Panc1 (cell line): ENCODE data around the gene GRM1. TPM values are rescaled to one million over a fixed set of nuclear protein-coding genes. Genes with fewer than 3 reads are reported as not detected.

ENCODE experiments used
- ATAC-seq: fragments of 200-7000 bp; cut with Tn5 transposase; 2 replicates; pipeline ENCODE4 v1.9.1; 2020; ENCODE audit warnings: mild to moderate bottlenecking, moderate library complexity
- BruUV-seq: library from RNA; stranded (reverse); fragments of 400-500 nt; replicated peaks from 2 replicates; lab custom pipeline; 2021; lab: Mats Ljungman, UMichigan
- CTCF ChIA-PET: fragments of 300-600 bp; sonication (Branson Sonifier 250); formaldehyde crosslinking; loops from one replicate; lab custom pipeline; 2022; ENCODE audit warnings: antibody characterized with exemption; lab: Charles Lee
- POLR2A ChIA-PET: fragments of 300-600 bp; sonication (Branson Sonifier 250); formaldehyde crosslinking; loops from one replicate; lab custom pipeline; 2022; ENCODE audit warnings: antibody characterized with exemption; lab: Charles Lee
- DNase-seq: peaks from one replicate; pipeline ENCODE4 v3.0.0-alpha.2; 2010; ENCODE audit warnings: low read depth, low spot score
- H3K27ac ChIP-seq: 2 replicates; pipeline ENCODE4 v1.5.1; 2011; ENCODE audit warnings: mild to moderate bottlenecking, low read length, inconsistent platforms
- H3K27me3 ChIP-seq: fragments of 200-500 bp; sonication (Bioruptor generic); 2 replicates; pipeline ENCODE4 v1.6.0; 2014; ENCODE audit warnings: low read length, inconsistent platforms; ENCODE audit not compliant: control insufficient read depth, insufficient read depth
- H3K36me3 ChIP-seq: fragments of 200-500 bp; sonication (Bioruptor generic); 2 replicates; pipeline ENCODE4 v1.5.1; 2014; ENCODE audit warnings: inconsistent platforms, mild to moderate bottlenecking, low read length, moderate library complexity; ENCODE audit not compliant: control insufficient read depth, insufficient read depth
- H3K4me1 ChIP-seq: 2 replicates; pipeline ENCODE4 v1.5.1; 2011; ENCODE audit warnings: inconsistent platforms, mild to moderate bottlenecking, low read length, moderate library complexity; ENCODE audit not compliant: control insufficient read depth, insufficient read depth
- H3K4me3 ChIP-seq, 2 experiments: 2 replicates each; pipeline ENCODE4 v1.5.1; 2011 to 2012; ENCODE audit warnings: low read depth in 2 of 2, low read length in 2 of 2, mild to moderate bottlenecking in 2 of 2, inconsistent platforms in 1 of 2, moderate library complexity in 1 of 2
- H3K9me3 ChIP-seq: fragments of 200-500 bp; sonication (Bioruptor generic); 2 replicates; pipeline ENCODE4 v1.5.1; 2014; ENCODE audit warnings: low read depth, mild to moderate bottlenecking, inconsistent platforms, low read length, moderate library complexity; ENCODE audit not compliant: control insufficient read depth, insufficient read depth
- CTCF ChIP-seq: fragments of 450-650 bp; IDR thresholded peaks from 2 replicates; pipeline ENCODE4 v1.5.1; 2017; ENCODE audit warnings: mild to moderate bottlenecking
- POLR2AphosphoS5 ChIP-seq: IDR thresholded peaks from 2 replicates; pipeline ENCODE4 v1.6.1; 2012; ENCODE audit warnings: mild to moderate bottlenecking, low read depth, low read length, moderate library complexity
- REST ChIP-seq, 2 experiments: IDR thresholded peaks; 2 replicates each; pipeline ENCODE4 v1.6.1; 2011 to 2012; ENCODE audit warnings: low read depth in 2 of 2, control low read depth in 1 of 2, low read length in 1 of 2, mild to moderate bottlenecking in 1 of 2, moderate library complexity in 1 of 2; ENCODE audit not compliant: insufficient read depth in 1 of 2
- SIN3A ChIP-seq: IDR thresholded peaks from 2 replicates; pipeline ENCODE4 v1.6.1; 2012; ENCODE audit warnings: low read depth, mild to moderate bottlenecking, low read length, moderate library complexity, borderline replicate concordance; ENCODE audit not compliant: insufficient read depth
- TCF7L2 ChIP-seq: IDR thresholded peaks from 2 replicates; pipeline ENCODE4 v1.6.1; 2011; ENCODE audit warnings: mild to moderate bottlenecking, low read depth, low read length, inconsistent platforms
- in situ Hi-C: cut with HindIII; loops from 2 replicates; pipeline ENCODE4 v1.10.0; 2016; ENCODE audit warnings: low sequenced_read_pairs, low pct_unique_long_range_greater_than_20kb
- intact Hi-C: fragments of 100-400 bp; cut with micrococcal nuclease; formaldehyde crosslinking; loops from one replicate; pipeline ENCODE4 v1.10.0; 2022; ENCODE audit not compliant: unreplicated experiment
- total RNA-seq: library from RNA; stranded (reverse); gene quantifications from one replicate; pipeline ENCODE4 v1.2.1, GENCODE V29; 2021; ENCODE audit not compliant: unreplicated experiment

Gene GRM1
- total RNA-seq, 1 experiment from 2014 or later, result not detected

- no peaks in the 10 kb centered on the region for H3K9me3 ChIP-seq
- no peaks in the 10 kb centered on the region for H3K27me3 ChIP-seq
- H3K4me3 ChIP-seq, result no peak overlapping the region
- H3K36me3 ChIP-seq, result no peaks in the 10 kb centered on the region
- CTCF ChIA-PET, result no interaction called here
- POLR2A ChIA-PET, result no interaction called here
- in situ Hi-C loops, result no loop called here
- no peak overlapping the region for H3K27ac ChIP-seq
- no peaks in the 10 kb centered on the region for H3K4me1 ChIP-seq
- TF ChIP-seq REST (IDR thresholded peaks at IDR 0.05; ENCODE audit: insufficient read depth in 1 of 2, low read depth in 2 of 2, low read length in 1 of 2) (no peak), CTCF (no peak), SIN3A (no peak), TCF7L2 (no peak), POLR2AphosphoS5 (no peak)
- ATAC-seq (no peak), DNase-seq (no peak)
- no TSS peak for BruUV-seq
- intact Hi-C loops, result no loop called here
Measured at GRCh38 chr6:146311079-146311478, 282.2 kb downstream of the GRM1 start.

GRCh38 chr6:146312608-146313007, 283.7 kb downstream of the GRM1 start:
- no peaks in the 10 kb centered on the region for H3K36me3 ChIP-seq
- ATAC-seq, result no peak
- CTCF ChIA-PET, result interaction anchor here (0.6 kb wide), 1 partner anchor 128 kb away, joined by 7 read pairs; no protein-coding TSS in a partner anchor

More at GRCh38 chr6:146312608-146313007, 283.7 kb downstream of the GRM1 start:
- Histone ChIP-seq H3K4me3 (no peak overlapping the region), H3K4me1 (no peaks in the 10 kb centered on the region), H3K27me3 (no peaks in the 10 kb centered on the region), H3K9me3 (no peaks in the 10 kb centered on the region), H3K27ac (no peak overlapping the region)
- intact Hi-C loops (no loop called here), in situ Hi-C loops (no loop called here)
- BruUV-seq, result no TSS peak
- TF ChIP-seq TCF7L2 (no peak), REST (IDR thresholded peaks at IDR 0.05; ENCODE audit: insufficient read depth in 1 of 2, low read depth in 2 of 2, low read length in 1 of 2) (no peak), CTCF (no peak), SIN3A (no peak), POLR2AphosphoS5 (no peak)
- POLR2A ChIA-PET, result no interaction called here
- no peak for DNase-seq
